ENCODE results near the gene SNPH. TPM values are rescaled to one million over a fixed set of nuclear protein-coding genes. Genes with fewer than 3 reads are reported as not detected.

Gene SNPH
- total and polyA plus RNA-seq, 2 of the 8 experiments (the other 6 are each of a cell fraction or from before 2014, with no cell fraction given) = 0.98 to 4.9 TPM

DNA sequence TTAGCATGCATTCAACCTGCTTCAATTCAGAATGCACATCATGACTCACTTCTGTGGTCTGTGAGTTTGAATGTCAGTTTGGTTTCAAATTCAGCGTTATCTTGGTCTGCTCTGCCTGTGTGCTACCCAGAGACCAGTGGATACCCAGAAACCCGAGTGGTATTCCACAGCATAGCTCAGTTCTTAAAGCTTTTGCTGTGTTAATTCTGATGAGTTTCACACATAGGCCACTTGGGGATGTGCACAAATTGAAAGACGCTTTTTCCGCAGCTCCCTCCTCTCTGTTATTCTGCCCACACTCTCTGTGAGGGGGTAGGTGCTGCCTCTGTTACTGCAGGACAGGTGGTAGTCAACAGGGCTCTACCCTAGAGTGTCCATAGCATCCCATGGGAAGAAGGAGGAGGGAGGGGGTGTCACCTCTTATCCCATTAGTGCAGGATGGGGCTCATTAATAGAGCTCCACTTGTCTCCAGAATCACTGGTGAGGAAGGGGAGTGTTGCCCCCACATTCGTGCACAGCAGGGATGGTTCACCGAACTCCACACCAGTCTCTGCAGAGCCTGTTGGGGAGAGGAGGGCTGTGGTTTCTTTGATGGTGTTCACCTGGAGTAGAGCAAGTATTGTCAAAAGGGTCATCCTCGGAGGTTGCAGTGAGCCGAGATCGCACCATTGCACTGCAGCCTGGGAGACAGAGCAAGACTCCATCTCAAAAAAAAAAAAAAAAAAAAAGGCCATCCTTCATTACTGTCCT is 92.0 kb downstream of the SNPH start:
- H3K18ac ChIP-seq (ENCODE audit: extremely low read depth, low read length) = no peak overlapping the region
- no peak overlapping the region for H2BK5ac ChIP-seq (ENCODE audit: low read depth, low read length)
- H3K4me2 ChIP-seq (ENCODE audit: insufficient read depth in 1 of 2, low read depth in 2 of 2, low read length in 2 of 2) = no peak overlapping the region
- H3K23ac ChIP-seq (ENCODE audit: insufficient read length) = no peak overlapping the region
- H3K79me1 ChIP-seq (ENCODE audit: low read depth, low read length) = no peaks in the 10 kb centered on the region
- H3K79me2 ChIP-seq (ENCODE audit: control insufficient read depth in 1 of 2, insufficient read depth in 2 of 2, low read length in 2 of 2) = no peaks in the 10 kb centered on the region
- no peak overlapping the region for H3K56ac ChIP-seq (replicated peaks; ENCODE audit: insufficient read length, low read depth, low read length)
- ChIA-PET CTCF (ENCODE audit: partially characterized antibody) (interaction anchor here (0.8 to 1.6 kb wide), 5 partner anchors 9 to 111 kb away, joined by 3 to 4 read pairs (median 3); no protein-coding TSS in a partner anchor), POLR2A (ENCODE audit: partially characterized antibody) (interaction anchor here (1.0 kb wide), 1 partner anchor 22 kb away, joined by 3 read pairs; no protein-coding TSS in a partner anchor)
- no peak overlapping the region for H2BK15ac ChIP-seq (ENCODE audit: low read length)
- no peak overlapping the region for H2AFZ ChIP-seq (ENCODE audit: low read length)
- no peak overlapping the region for H2BK120ac ChIP-seq (replicated peaks; ENCODE audit: low read depth, low read length)
- no peak overlapping the region for H3K4ac ChIP-seq (replicated peaks; ENCODE audit: insufficient read length, low read depth, low read length)
- H4K5ac ChIP-seq (ENCODE audit: insufficient read length, low read depth, low read length) = no peak overlapping the region
- no peak overlapping the region for H3K14ac ChIP-seq (ENCODE audit: insufficient read length)
- no peak overlapping the region for H2BK20ac ChIP-seq (ENCODE audit: low read length)
- FAIRE-seq (no peak), DNase-seq (ENCODE audit: low read depth in 1 of 2, low spot score in 2 of 2) (no peak)
- no peaks in the 10 kb centered on the region for H3K27me3 ChIP-seq (replicated peaks in 1 of 4; ENCODE audit: control insufficient read depth in 3 of 4, extremely low read depth in 1 of 4, insufficient read depth in 3 of 4, low read length in 3 of 4)
- H4K20me1 ChIP-seq (replicated peaks in 1 of 2; ENCODE audit: control insufficient read depth in 1 of 2, insufficient read depth in 2 of 2, low read length in 2 of 2) = no peaks in the 10 kb centered on the region
- H3K27ac ChIP-seq (ENCODE audit: low read depth, low read length) = no peak overlapping the region
- H3K23me2 ChIP-seq (ENCODE audit: low read depth, low read length) = no peaks in the 10 kb centered on the region
- no peak overlapping the region for H3K4me3 ChIP-seq (ENCODE audit: extremely low read depth in 1 of 4, insufficient read depth in 2 of 4, low read depth in 3 of 4, low read length in 4 of 4)
- H2AK5ac ChIP-seq (ENCODE audit: low read depth, low read length) = no peak overlapping the region
- no peak overlapping the region for H3K9ac ChIP-seq (replicated peaks in 1 of 4; ENCODE audit: extremely low read depth in 1 of 4, low read depth in 3 of 4, low read length in 3 of 4)
- no peak overlapping the region for H2BK12ac ChIP-seq (ENCODE audit: low read depth, low read length)
- no peak overlapping the region for H4K91ac ChIP-seq (replicated peaks; ENCODE audit: insufficient read length, low read length)
- WGBS, 2 experiments (ENCODE audit: extremely low coverage in 1 of 2, insufficient coverage in 1 of 2, insufficient read length in 1 of 2, insufficient replicate concordance in 2 of 2, low coverage in 1 of 2, low lambda C conversion rate in 2 of 2, missing lambda C conversion rate in 1 of 2) = 82% methylated on average over 9 of the region's 9 CpGs; no CpG with 5 or more reads in 1 of the 2 experiments
- no peaks in the 10 kb centered on the region for H3K4me1 ChIP-seq (replicated peaks in 1 of 4; ENCODE audit: control insufficient read depth in 3 of 4, insufficient read depth in 4 of 4, low read length in 3 of 4)
- H3K9me3 ChIP-seq (ENCODE audit: insufficient read depth in 2 of 2, low read depth in 1 of 2, low read length in 1 of 2) = no peaks in the 10 kb centered on the region
- H4K8ac ChIP-seq (ENCODE audit: extremely low read depth, insufficient read depth, low read length) = peak overlapping the region; percentile 74; the same call in 1 of the 2 replicates
- peaks cover 0 to 12% (median 1%) of the 10 kb centered on the region in 4 experiments; a peak in 4 of 8 replicates for H3K36me3 ChIP-seq (ENCODE audit: control insufficient read depth in 2 of 4, insufficient read depth in 4 of 4, low read length in 3 of 4)
- TF ChIP-seq CHD2 (IDR thresholded peaks at IDR 0.05; ENCODE audit: low read length) = no peak
- no peak for TF ChIP-seq POU5F1 (IDR thresholded peaks at IDR 0.05; ENCODE audit: low read depth, low read length)
- TF ChIP-seq NRF1 (IDR thresholded peaks at IDR 0.05; ENCODE audit: low read depth, low read length) = no peak
- no peak for TF ChIP-seq RBBP5 (IDR thresholded peaks at IDR 0.05; ENCODE audit: borderline replicate concordance, low read depth, low read length)
- TF ChIP-seq RAD21 (IDR thresholded peaks at IDR 0.05 in 1 of 2, conservative IDR thresholded peaks at IDR 0.05 in 1 of 2; ENCODE audit: low read depth in 2 of 2, low read length in 2 of 2) = no peak
- no peak for TF ChIP-seq RNF2 (IDR thresholded peaks at IDR 0.05; ENCODE audit: borderline replicate concordance, low read depth, low read length, missing control alignments, poor library complexity, severe bottlenecking)
- TF ChIP-seq MAFK (IDR thresholded peaks at IDR 0.05; ENCODE audit: low read depth, low read length) = no peak
- TF ChIP-seq SRF (IDR thresholded peaks at IDR 0.05; ENCODE audit: low read depth, low read length) = no peak
- no peak for TF ChIP-seq CREB1 (IDR thresholded peaks at IDR 0.05)
- no peak for TF ChIP-seq BRCA1 (IDR thresholded peaks at IDR 0.05; ENCODE audit: low read depth, low read length)
- no peak for TF ChIP-seq SP2 (IDR thresholded peaks at IDR 0.05; ENCODE audit: low read length)

Data from H1 (cell line).